GM19240 (cell line): ENCODE results near the gene FTL.
"Not testable (repeated sequence)": the region's sequence is repeated elsewhere in the genome, so short reads cannot be mapped to it uniquely, and the experiment has no call there.

Experiments
- DNase-seq: peaks from one replicate; pipeline ENCODE4 v3.0.0; 2011; ENCODE audit warnings: low spot score; ENCODE audit not compliant: insufficient read length

The FTL gene

GRCh38 chr19:48965040-48965805, at the start of gene FTL:
Gene FTL, plus strand, starts transcription at chr19:48965309. Its CDS starts 199 bp downstream, at chr19:48965508.
- peak; percentile 90 for DNase-seq

GRCh38 chr19:48915757-48916156, 49.4 kb upstream of the FTL start:
- no peak for DNase-seq

- DNase-seq, result no peak
These were observed 47.0 kb upstream of the FTL start for GRCh38 chr19:48918071-48918470.

GRCh38 chr19:48918801-48919247, 46.3 kb upstream of the FTL start:
- no peak for DNase-seq

GRCh38 chr19:48919271-48919670, 45.8 kb upstream of the FTL start:
- DNase-seq, result not testable (repeated sequence)

GRCh38 chr19:48920949-48921348, 44.2 kb upstream of the FTL start:
- DNase-seq, result no peak

GRCh38 chr19:48921721-48922500, 43.2 kb upstream of the FTL start:
- DNase-seq, result no peak

GRCh38 chr19:48922548-48923490, 42.3 kb upstream of the FTL start:
- no peak for DNase-seq

GRCh38 chr19:48925240-48925843, 39.8 kb upstream of the FTL start:
- no peak for DNase-seq

GRCh38 chr19:48925890-48926289, 39.2 kb upstream of the FTL start:
- DNase-seq, result not testable (repeated sequence)

GRCh38 chr19:48926909-48927308, 38.2 kb upstream of the FTL start:
- no peak for DNase-seq

GRCh38 chr19:48927692-48928091, 37.4 kb upstream of the FTL start:
- DNase-seq, result not testable (repeated sequence)

GRCh38 chr19:48928164-48929025, 36.7 kb upstream of the FTL start:
- no peak for DNase-seq

GRCh38 chr19:48933382-48933932, 31.7 kb upstream of the FTL start, which contains the start of gene DHDH:
Gene DHDH, plus strand, starts transcription at chr19:48933699. Its CDS starts 23 bp downstream, at chr19:48933722.
- peak; percentile 47 for DNase-seq

- DNase-seq, result no peak
These were observed 30.3 kb upstream of the FTL start for GRCh38 chr19:48934837-48935236.

GRCh38 chr19:48935864-48936263, 29.2 kb upstream of the FTL start:
- DNase-seq, result no peak

- DNase-seq, result no peak
These were observed 26.9 kb upstream of the FTL start for GRCh38 chr19:48938256-48938655.

GRCh38 chr19:48940902-48941301, 24.2 kb upstream of the FTL start:
- no peak for DNase-seq

- no peak for DNase-seq
These were observed 22.0 kb upstream of the FTL start for GRCh38 chr19:48943081-48943480.

GRCh38 chr19:48945415-48945814, 19.7 kb upstream of the FTL start:
- no peak for DNase-seq
